ENCODE measurements around the gene WDR74.

- TF ChIP-seq TP53 (CRISPR knock-in tag; IDR thresholded peaks at IDR 0.05) = no peak
- TF ChIP-seq ELF4 (CRISPR knock-in tag; IDR thresholded peaks at IDR 0.05; ENCODE audit: low read depth) = no peak
- no peak for TF ChIP-seq CTCF (IDR thresholded peaks at IDR 0.05)
- TF ChIP-seq TCF7 (CRISPR knock-in tag; IDR thresholded peaks at IDR 0.05; ENCODE audit: low read depth) = no peak
- no peak for TF ChIP-seq JUN (CRISPR knock-in tag; IDR thresholded peaks at IDR 0.05)
- no peak for TF ChIP-seq SP1 (CRISPR knock-in tag; conservative IDR thresholded peaks at IDR 0.05)
- TF ChIP-seq CREB1 (CRISPR knock-in tag; IDR thresholded peaks at IDR 0.05) = no peak
- no peak for TF ChIP-seq GABPB1 (CRISPR knock-in tag; IDR thresholded peaks at IDR 0.05)
These were observed 45.9 kb upstream of the WDR74 start for GRCh38 chr11:62885137-62885750.

Data from WTC11 (cell line).